SK-N-SH (cell line): ENCODE measurements around the gene MRRF. TPM values are rescaled to one million over a fixed set of nuclear protein-coding genes. Genes with fewer than 3 reads are reported as not detected.

Experiments used
- CTCF ChIA-PET: fragments of 300-600, 350-600 bp; formaldehyde crosslinking; extraction: SDS; loops from one replicate; lab custom pipeline; 2021; lab: Yijun Ruan, JAX
- POLR2A ChIA-PET: fragments of 350-600 bp; sonication (Branson Sonifier 250); formaldehyde crosslinking; extraction: SDS; loops from one replicate; lab custom pipeline; 2020; ENCODE audit warnings: antibody characterized with exemption, inconsistent platforms; lab: Yijun Ruan, JAX
- DNase-seq: peaks from one replicate; pipeline ENCODE4 v3.0.0; 2012
- H2AFZ ChIP-seq: fragments of 200-600 bp; sonication (generic); 2 replicates; pipeline ENCODE4 v1.8.1; 2016; ENCODE audit warnings: antibody characterized with exemption, mild to moderate bottlenecking, low read depth
- H3F3A ChIP-seq: fragments of 200-600 bp; sonication (generic); replicated peaks from 2 replicates; pipeline ENCODE3; 2016; ENCODE audit warnings: antibody characterized with exemption, mild to moderate bottlenecking; ENCODE audit not compliant: insufficient read depth
- H3K27ac ChIP-seq, 2 experiments: fragments of 200-500 bp in 1 of 2; fragments of 200-600 bp in 1 of 2; sonication (Bioruptor generic) in 1 of 2; sonication (generic), shearing (Covaris generic) in 1 of 2; 2 replicates each; pipeline versions ENCODE4 v1.5.1 to v1.6.1; 2014 to 2016; ENCODE audit warnings: low read depth in 2 of 2, inconsistent platforms in 1 of 2, low read length in 1 of 2, mild to moderate bottlenecking in 1 of 2, mixed read lengths in 1 of 2
- H3K27me3 ChIP-seq: fragments of 200-600 bp; sonication (generic), shearing (Covaris generic); 2 replicates; pipeline ENCODE4 v1.6.1; 2016; ENCODE audit warnings: mixed run types; ENCODE audit not compliant: insufficient read depth
- H3K36me3 ChIP-seq, 2 experiments: fragments of 200-500 bp in 1 of 2; fragments of 200-600 bp in 1 of 2; sonication (Bioruptor generic) in 1 of 2; sonication (generic) in 1 of 2; replicated peaks in 1 of 2; 2 replicates each; pipeline versions ENCODE3 to v1.5.1; 2014 to 2016; ENCODE audit warnings: low read length in 1 of 2, mild to moderate bottlenecking in 1 of 2; ENCODE audit not compliant: insufficient read depth in 2 of 2, control insufficient read depth in 1 of 2
- H3K4me1 ChIP-seq, 2 experiments: fragments of 200-500 bp in 1 of 2; fragments of 200-600 bp in 1 of 2; sonication (Bioruptor generic) in 1 of 2; sonication (generic), shearing (Covaris generic) in 1 of 2; 2 replicates each; pipeline versions ENCODE4 v1.5.1 to v1.6.1; 2014 to 2016; ENCODE audit warnings: low read depth in 1 of 2, low read length in 1 of 2, mixed run types in 1 of 2; ENCODE audit not compliant: insufficient read depth in 2 of 2, control insufficient read depth in 1 of 2
- H3K4me2 ChIP-seq: fragments of 200-600 bp; sonication (generic), shearing (Covaris generic); 2 replicates; pipeline ENCODE4 v1.6.1; 2017; ENCODE audit warnings: mixed run types
- H3K4me3 ChIP-seq, 2 experiments: fragments of 200-500 bp in 1 of 2; fragments of 200-600 bp in 1 of 2; sonication (Bioruptor generic) in 1 of 2; sonication (generic), shearing (Covaris generic) in 1 of 2; 2 replicates each; pipeline versions ENCODE4 v1.5.1 to v1.8.1; 2014 to 2016; ENCODE audit warnings: low read depth in 2 of 2, inconsistent platforms in 1 of 2, low read length in 1 of 2, mild to moderate bottlenecking in 1 of 2, mixed read lengths in 1 of 2, moderate library complexity in 1 of 2
- H3K79me2 ChIP-seq: fragments of 200-600 bp; sonication (generic); 2 replicates; pipeline ENCODE4 v1.8.1; 2017; ENCODE audit warnings: mild to moderate bottlenecking; ENCODE audit not compliant: insufficient read depth
- H3K9ac ChIP-seq: fragments of 200-600 bp; sonication (generic); 2 replicates; pipeline ENCODE4 v1.6.1; 2017; ENCODE audit warnings: mixed run types
- H3K9me2 ChIP-seq: fragments of 200-600 bp; sonication (generic); 2 replicates; pipeline ENCODE4 v1.6.1; 2017; ENCODE audit warnings: mixed run types
- H3K9me3 ChIP-seq: fragments of 200-600 bp; sonication (generic); 2 replicates; pipeline ENCODE4 v1.6.1; 2017; ENCODE audit warnings: mixed run types, mild to moderate bottlenecking, moderate library complexity
- H4K20me1 ChIP-seq: fragments of 200-600 bp; sonication (generic); 2 replicates; pipeline ENCODE4 v1.6.1; 2017; ENCODE audit warnings: mild to moderate bottlenecking, mixed run types; ENCODE audit not compliant: insufficient read depth
- CHD2 ChIP-seq: fragments of 150-350 bp; IDR thresholded peaks from 2 replicates; pipeline ENCODE4 v1.6.1; 2018; ENCODE audit warnings: low read length; ENCODE audit not compliant: partially characterized antibody
- EP300 ChIP-seq, 2 experiments: IDR thresholded peaks; 2 replicates each; pipeline versions ENCODE4 v1.4.0 to v1.6.1; 2012; ENCODE audit warnings: borderline replicate concordance in 1 of 2, low read depth in 1 of 2, low read length in 1 of 2
- EZH2phosphoT487 ChIP-seq: fragments of 200-600 bp; sonication (generic); IDR thresholded peaks from 2 replicates; pipeline ENCODE4 v1.6.1; 2017; ENCODE audit warnings: low read depth, mixed run types, mild to moderate bottlenecking, antibody characterized with exemption, moderate library complexity, borderline replicate concordance
- FOSL2 ChIP-seq: IDR thresholded peaks from 2 replicates; pipeline ENCODE4 v1.4.0; 2012; ENCODE audit warnings: low read depth, mild to moderate bottlenecking, moderate library complexity, borderline replicate concordance
- GATA2 ChIP-seq: sonication (generic); formaldehyde crosslinking; IDR thresholded peaks from 2 replicates; pipeline ENCODE4 v1.5.0; 2020; ENCODE audit warnings: mild to moderate bottlenecking, missing genetic modification reagents
- MEF2A ChIP-seq: IDR thresholded peaks from 2 replicates; pipeline ENCODE4 v1.4.0; 2012; ENCODE audit warnings: low read depth, borderline replicate concordance
- MXI1 ChIP-seq: IDR thresholded peaks from 2 replicates; pipeline ENCODE4 v1.6.1; 2012; ENCODE audit warnings: mild to moderate bottlenecking, low read depth, low read length, improper control_type of control experiment
- POLR2AphosphoS5 ChIP-seq: IDR thresholded peaks from 2 replicates; pipeline ENCODE4 v1.6.1; 2012; ENCODE audit warnings: low read depth, low read length
- RXRA ChIP-seq: IDR thresholded peaks from 2 replicates; pipeline ENCODE4 v1.4.0; 2012; ENCODE audit warnings: low read depth, mild to moderate bottlenecking, borderline replicate concordance
- SMC3 ChIP-seq: IDR thresholded peaks from 2 replicates; pipeline ENCODE4 v1.6.1; 2012; ENCODE audit warnings: low read depth, low read length, improper control_type of control experiment
- TCF12 ChIP-seq: IDR thresholded peaks from 2 replicates; pipeline ENCODE4 v1.4.0; 2012
- ZBTB33 ChIP-seq: IDR thresholded peaks from 2 replicates; pipeline ENCODE4 v1.4.0; 2012; ENCODE audit warnings: low read depth, borderline replicate concordance
- WGBS: methylation state at CpG from one replicate; pipeline ENCODE4 v1.1.6; 2017; ENCODE audit warnings: low lambda C conversion rate; 5-methylcytosine and 5-hydroxymethylcytosine counted together
- polyA plus RNA-seq, 3 experiments: library from polyadenylated mRNA; depleted of rRNA; stranded (reverse); fragments of >200 nt; gene quantifications; 2 replicates each; pipeline ENCODE4 v1.2.3, GENCODE V29; 2012
- TF ChIP-seq, protein P1 (sequence below): IDR thresholded peaks from 2 replicates; pipeline ENCODE4 v1.4.0; 2012; ENCODE audit warnings: low read depth
- TF ChIP-seq, protein P2 (sequence below): fragments of 200-600 bp; sonication (generic); IDR thresholded peaks from 2 replicates; pipeline ENCODE4 v1.6.1; 2017; ENCODE audit warnings: antibody characterized with exemption, mild to moderate bottlenecking, moderate library complexity

The MRRF gene
- polyA plus RNA-seq, 1 of the 3 experiments (the other 2 are of a cell fraction) = 35.1 TPM

DNA sequence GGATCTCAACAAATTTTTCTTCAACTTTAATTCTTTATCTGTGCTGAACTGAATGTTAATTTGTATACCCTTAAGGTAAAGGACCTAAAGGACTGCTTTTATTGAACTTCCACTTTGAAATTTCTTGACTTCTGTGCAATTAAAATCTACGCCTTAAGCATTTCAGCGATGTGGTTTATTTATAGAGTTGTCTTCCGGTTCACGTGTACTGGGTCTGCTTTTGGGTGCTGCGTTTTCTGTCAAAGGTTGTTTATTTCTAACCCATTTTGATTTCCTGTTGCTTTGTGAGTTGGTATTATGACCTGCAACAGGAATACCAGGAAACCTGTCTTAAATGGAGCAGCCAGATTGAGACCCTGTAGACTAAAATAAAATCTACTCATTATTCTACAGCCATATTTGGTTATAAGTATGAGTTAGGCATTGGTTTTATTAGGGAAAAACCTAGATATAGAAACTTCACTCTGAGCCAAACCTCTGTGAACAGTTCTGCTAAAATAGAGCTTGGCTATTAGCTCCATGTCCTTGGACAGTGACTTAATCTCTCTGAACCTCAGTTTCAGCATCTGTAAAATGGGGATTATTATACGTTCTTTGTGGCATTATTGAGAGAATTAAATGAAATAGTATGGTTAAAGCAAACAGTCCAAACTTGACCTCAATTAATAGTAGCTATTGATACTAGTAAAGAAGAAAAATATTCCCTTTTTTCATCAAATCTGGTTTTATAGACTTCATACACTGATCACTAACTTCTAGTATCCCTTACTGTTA, 3.5 kb downstream of the MRRF start:
- over 99% methylated on average over 6 of the region's 6 CpGs for WGBS
- no peaks in the 10 kb centered on the region for H3K9me3 ChIP-seq
- H3K4me1 ChIP-seq = peaks cover 8 to 13% of the 10 kb centered on the region in 2 experiments; a peak in 3 of 4 replicates
- H3K79me2 ChIP-seq = peaks cover 71% of the 10 kb centered on the region
- CTCF ChIA-PET = interaction anchor here (1.0 to 2.1 kb wide), 2 partner anchors 143 to 169 kb away, joined by 4 to 5 read pairs; no protein-coding TSS in a partner anchor
- POLR2A ChIA-PET = no interaction called here
- H4K20me1 ChIP-seq = 0 out of 2 replicates have a peak, but pooled peaks cover 3% of the 10 kb centered on the region
- no peak overlapping the region for H3K9ac ChIP-seq
- no peaks in the 10 kb centered on the region for H3F3A ChIP-seq
- no peak for DNase-seq
- peaks cover 6 to 20% of the 10 kb centered on the region in 2 experiments for H3K36me3 ChIP-seq
- no peaks in the 10 kb centered on the region for H3K9me2 ChIP-seq
- no peaks in the 10 kb centered on the region for H3K27me3 ChIP-seq
- no peak for TF ChIP-seq FOSL2
- TF ChIP-seq, all 33 proteins: peak for 0
- H3K27ac ChIP-seq = no peak overlapping the region
- no peak overlapping the region for H3K4me3 ChIP-seq
- H3K4me2 ChIP-seq = no peak overlapping the region
- H2AFZ ChIP-seq = no peak overlapping the region

DNA sequence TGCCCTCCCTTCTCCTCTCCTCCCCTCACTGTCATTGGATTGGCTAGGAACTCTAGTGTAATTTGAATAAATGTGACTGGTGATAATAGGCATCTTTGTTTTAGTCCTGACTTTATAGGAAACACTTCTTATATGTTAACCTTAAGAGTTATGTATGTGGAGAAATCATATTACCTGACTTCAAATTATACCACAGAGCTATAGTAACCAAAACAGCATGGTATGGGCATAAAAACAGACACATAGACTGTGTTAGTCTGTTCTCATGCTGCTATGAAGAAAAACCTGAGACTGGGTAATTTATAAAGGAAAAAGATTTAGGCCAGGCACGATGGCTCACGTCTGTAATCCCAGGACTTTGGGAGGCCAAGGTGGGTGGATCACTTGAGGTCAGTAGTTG, 9.4 kb downstream of the MRRF start:
- CTCF ChIA-PET = no interaction called here
- POLR2A ChIA-PET = no interaction called here
- Histone ChIP-seq H3K27me3 (no peaks in the 10 kb centered on the region), H3F3A (no peaks in the 10 kb centered on the region), H3K4me3 (no peak overlapping the region), H3K9ac (no peak overlapping the region), H3K9me3 (0 out of 2 replicates have a peak, but pooled peaks cover 6% of the 10 kb centered on the region), H3K36me3 (peaks cover 10 to 63% of the 10 kb centered on the region in 2 experiments), H3K79me2 (peaks cover 71% of the 10 kb centered on the region), H3K4me2 (no peak overlapping the region), H3K9me2 (no peaks in the 10 kb centered on the region), H3K27ac (no peak overlapping the region), H3K4me1 (no peaks in the 10 kb centered on the region), H4K20me1 (no peaks in the 10 kb centered on the region), H2AFZ (no peak overlapping the region)
- TF ChIP-seq SMC3 = no peak
- no peak for TF ChIP-seq RXRA
- TF ChIP-seq MEF2A = no peak
- no peak for TF ChIP-seq CHD2
- TF ChIP-seq EP300 (IDR thresholded peaks at IDR 0.05; ENCODE audit: borderline replicate concordance in 1 of 2, low read depth in 1 of 2, low read length in 1 of 2) = no peak
- no peak for TF ChIP-seq MXI1
- no peak for TF ChIP-seq EZH2phosphoT487
- no peak for TF ChIP-seq POLR2AphosphoS5
- TF ChIP-seq ZBTB33 = no peak
- no peak for TF ChIP-seq TCF12
- TF ChIP-seq, protein P1, sequence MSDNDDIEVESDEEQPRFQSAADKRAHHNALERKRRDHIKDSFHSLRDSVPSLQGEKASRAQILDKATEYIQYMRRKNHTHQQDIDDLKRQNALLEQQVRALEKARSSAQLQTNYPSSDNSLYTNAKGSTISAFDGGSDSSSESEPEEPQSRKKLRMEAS = no peak
- TF ChIP-seq, protein P2, sequence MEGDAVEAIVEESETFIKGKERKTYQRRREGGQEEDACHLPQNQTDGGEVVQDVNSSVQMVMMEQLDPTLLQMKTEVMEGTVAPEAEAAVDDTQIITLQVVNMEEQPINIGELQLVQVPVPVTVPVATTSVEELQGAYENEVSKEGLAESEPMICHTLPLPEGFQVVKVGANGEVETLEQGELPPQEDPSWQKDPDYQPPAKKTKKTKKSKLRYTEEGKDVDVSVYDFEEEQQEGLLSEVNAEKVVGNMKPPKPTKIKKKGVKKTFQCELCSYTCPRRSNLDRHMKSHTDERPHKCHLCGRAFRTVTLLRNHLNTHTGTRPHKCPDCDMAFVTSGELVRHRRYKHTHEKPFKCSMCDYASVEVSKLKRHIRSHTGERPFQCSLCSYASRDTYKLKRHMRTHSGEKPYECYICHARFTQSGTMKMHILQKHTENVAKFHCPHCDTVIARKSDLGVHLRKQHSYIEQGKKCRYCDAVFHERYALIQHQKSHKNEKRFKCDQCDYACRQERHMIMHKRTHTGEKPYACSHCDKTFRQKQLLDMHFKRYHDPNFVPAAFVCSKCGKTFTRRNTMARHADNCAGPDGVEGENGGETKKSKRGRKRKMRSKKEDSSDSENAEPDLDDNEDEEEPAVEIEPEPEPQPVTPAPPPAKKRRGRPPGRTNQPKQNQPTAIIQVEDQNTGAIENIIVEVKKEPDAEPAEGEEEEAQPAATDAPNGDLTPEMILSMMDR = no peak
- no peak for TF ChIP-seq GATA2
- DNase-seq = no peak
- WGBS = 86% methylated on average over 2 of the region's 2 CpGs
